ENCODE measurements around the gene CDK9.
"Not testable (repeated sequence)": the region's sequence is repeated elsewhere in the genome, so short reads cannot be mapped to it uniquely, and the experiment has no call there.

CDK9 gene

DNA sequence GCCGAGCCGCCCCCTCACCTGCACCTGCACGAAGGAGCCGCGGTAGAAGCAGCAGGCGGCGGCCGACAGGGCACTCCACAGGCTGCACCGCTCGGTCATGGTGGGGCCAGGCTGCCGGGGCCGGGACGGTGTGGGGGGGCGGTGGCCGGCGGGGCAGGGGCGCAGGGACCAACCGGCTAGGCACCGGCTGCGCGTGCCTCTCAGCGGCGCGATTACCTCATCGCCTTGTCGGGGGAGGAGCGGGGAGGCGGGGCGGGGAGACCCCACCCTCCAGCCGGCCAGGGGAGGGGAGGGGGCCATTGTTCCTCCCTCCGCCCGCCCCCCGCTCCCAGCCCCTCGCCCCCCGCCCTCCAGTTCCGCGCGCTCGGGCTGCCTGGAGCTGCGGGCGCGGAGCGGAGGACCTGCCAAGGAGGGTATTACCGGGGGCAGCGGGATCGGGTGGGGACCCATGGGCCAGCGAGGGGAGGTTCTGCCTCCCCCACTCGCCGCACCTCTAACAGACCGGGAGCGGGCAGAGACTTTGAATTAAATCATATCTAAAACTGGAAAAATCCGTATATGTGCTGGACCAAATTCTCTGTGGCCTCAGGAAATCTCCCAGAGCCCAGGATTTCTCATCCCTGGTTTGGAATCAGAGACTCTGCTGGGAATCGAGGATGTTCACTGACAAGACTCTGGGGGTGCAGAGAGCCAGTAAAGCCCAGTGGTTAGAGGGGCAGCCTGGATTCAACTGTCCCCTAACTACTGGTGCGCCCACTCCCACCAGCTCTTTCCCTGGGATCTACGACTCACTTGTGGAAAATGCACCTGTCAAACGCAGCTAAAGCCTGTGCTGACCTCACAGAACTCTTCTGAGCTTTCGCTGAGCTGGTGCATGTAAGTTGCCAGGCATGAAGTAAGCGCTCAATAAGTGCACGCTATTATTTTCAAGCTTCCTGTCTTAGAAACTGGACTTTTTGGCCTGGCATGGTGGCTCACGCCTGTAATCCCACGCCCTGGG is 30.5 kb upstream of the CDK9 start:
- Histone ChIP-seq H3K27me3 (ENCODE audit: control insufficient read depth, insufficient read depth, low read length) (peaks cover 12% of the 10 kb centered on the region), H2AFZ (no peak overlapping the region), H3K4me3 (ENCODE audit: low read depth, low read length) (no peak overlapping the region), H3K36me3 (ENCODE audit: control insufficient read depth, insufficient read depth, low read length) (no peaks in the 10 kb centered on the region), H3K9ac (no peak overlapping the region), H3K79me2 (no peaks in the 10 kb centered on the region), H3K27ac (no peak overlapping the region), H3K4me2 (ENCODE audit: low read length) (no peak overlapping the region), H3K4me1 (no peaks in the 10 kb centered on the region), H3K9me3 (ENCODE audit: control insufficient read depth, low read length) (no peaks in the 10 kb centered on the region)
- TF ChIP-seq, protein P1, sequence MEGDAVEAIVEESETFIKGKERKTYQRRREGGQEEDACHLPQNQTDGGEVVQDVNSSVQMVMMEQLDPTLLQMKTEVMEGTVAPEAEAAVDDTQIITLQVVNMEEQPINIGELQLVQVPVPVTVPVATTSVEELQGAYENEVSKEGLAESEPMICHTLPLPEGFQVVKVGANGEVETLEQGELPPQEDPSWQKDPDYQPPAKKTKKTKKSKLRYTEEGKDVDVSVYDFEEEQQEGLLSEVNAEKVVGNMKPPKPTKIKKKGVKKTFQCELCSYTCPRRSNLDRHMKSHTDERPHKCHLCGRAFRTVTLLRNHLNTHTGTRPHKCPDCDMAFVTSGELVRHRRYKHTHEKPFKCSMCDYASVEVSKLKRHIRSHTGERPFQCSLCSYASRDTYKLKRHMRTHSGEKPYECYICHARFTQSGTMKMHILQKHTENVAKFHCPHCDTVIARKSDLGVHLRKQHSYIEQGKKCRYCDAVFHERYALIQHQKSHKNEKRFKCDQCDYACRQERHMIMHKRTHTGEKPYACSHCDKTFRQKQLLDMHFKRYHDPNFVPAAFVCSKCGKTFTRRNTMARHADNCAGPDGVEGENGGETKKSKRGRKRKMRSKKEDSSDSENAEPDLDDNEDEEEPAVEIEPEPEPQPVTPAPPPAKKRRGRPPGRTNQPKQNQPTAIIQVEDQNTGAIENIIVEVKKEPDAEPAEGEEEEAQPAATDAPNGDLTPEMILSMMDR (IDR thresholded peaks at IDR 0.05): no peak

DNA sequence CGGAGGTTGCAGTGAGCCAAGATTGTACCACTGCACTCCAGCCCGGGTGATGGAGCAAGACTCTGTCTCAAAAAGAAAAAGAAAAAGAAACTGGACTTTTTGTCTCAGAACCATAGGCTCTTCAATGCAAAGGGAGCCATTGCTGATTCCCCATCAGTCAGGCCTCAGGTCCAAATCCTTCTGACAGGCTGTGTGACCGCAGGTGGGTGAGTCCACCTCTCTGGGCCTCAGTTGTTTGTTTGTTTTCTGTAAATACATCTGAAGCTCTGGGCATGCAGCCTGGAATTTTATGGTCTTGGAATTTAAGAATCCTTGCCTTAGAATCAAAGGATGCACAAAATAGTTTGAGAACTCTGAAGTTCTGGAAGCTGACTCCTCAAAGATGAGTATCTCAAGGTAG is 29.6 kb upstream of the CDK9 start:
- H3K4me3 ChIP-seq (ENCODE audit: low read depth, low read length): no peak overlapping the region
- H3K9me3 ChIP-seq (ENCODE audit: control insufficient read depth, low read length): no peaks in the 10 kb centered on the region
- no peaks in the 10 kb centered on the region for H3K79me2 ChIP-seq
- no peak overlapping the region for H3K4me2 ChIP-seq (ENCODE audit: low read length)
- H3K4me1 ChIP-seq: no peaks in the 10 kb centered on the region
- TF ChIP-seq, protein P1 (IDR thresholded peaks at IDR 0.05): no peak
- H2AFZ ChIP-seq: no peak overlapping the region
- no peak overlapping the region for H3K9ac ChIP-seq
- no peak overlapping the region for H3K27ac ChIP-seq
- H3K27me3 ChIP-seq (ENCODE audit: control insufficient read depth, insufficient read depth, low read length): peaks cover 12% of the 10 kb centered on the region
- no peaks in the 10 kb centered on the region for H3K36me3 ChIP-seq (ENCODE audit: control insufficient read depth, insufficient read depth, low read length)

GRCh38 chr9:127756776-127757175 is 29.1 kb upstream of the CDK9 start:
- H3K4me1 ChIP-seq; H3K4me3 ChIP-seq (ENCODE audit: low read depth, low read length); H3K36me3 ChIP-seq (ENCODE audit: control insufficient read depth, insufficient read depth, low read length); H2AFZ ChIP-seq; H3K27ac ChIP-seq; H3K9me3 ChIP-seq (ENCODE audit: control insufficient read depth, low read length); H3K9ac ChIP-seq; H3K79me2 ChIP-seq; H3K4me2 ChIP-seq (ENCODE audit: low read length): not testable (repeated sequence)
- H3K27me3 ChIP-seq (ENCODE audit: control insufficient read depth, insufficient read depth, low read length): peaks cover 12% of the 10 kb centered on the region

GRCh38 chr9:127758843-127759242 is 27.0 kb upstream of the CDK9 start:
- no peaks in the 10 kb centered on the region for H3K9me3 ChIP-seq (ENCODE audit: control insufficient read depth, low read length)
- H3K4me1 ChIP-seq: no peaks in the 10 kb centered on the region
- peaks cover 12% of the 10 kb centered on the region for H3K27me3 ChIP-seq (ENCODE audit: control insufficient read depth, insufficient read depth, low read length)
- H3K4me3 ChIP-seq (ENCODE audit: low read depth, low read length): no peak overlapping the region
- no peak overlapping the region for H3K27ac ChIP-seq
- H3K4me2 ChIP-seq (ENCODE audit: low read length): no peak overlapping the region
- no peak overlapping the region for H2AFZ ChIP-seq
- H3K79me2 ChIP-seq: no peaks in the 10 kb centered on the region
- no peaks in the 10 kb centered on the region for H3K36me3 ChIP-seq (ENCODE audit: control insufficient read depth, insufficient read depth, low read length)
- TF ChIP-seq, protein P1 (IDR thresholded peaks at IDR 0.05): no peak
- no peak overlapping the region for H3K9ac ChIP-seq

GRCh38 chr9:127761061-127761460 is 24.8 kb upstream of the CDK9 start:
- TF ChIP-seq, protein P1 (IDR thresholded peaks at IDR 0.05): no peak
- no peaks in the 10 kb centered on the region for H3K4me1 ChIP-seq
- H3K9me3 ChIP-seq (ENCODE audit: control insufficient read depth, low read length): no peaks in the 10 kb centered on the region
- H3K27ac ChIP-seq: peak overlapping the region; percentile 24
- no peak overlapping the region for H2AFZ ChIP-seq
- H3K36me3 ChIP-seq (ENCODE audit: control insufficient read depth, insufficient read depth, low read length): no peaks in the 10 kb centered on the region
- no peak overlapping the region for H3K9ac ChIP-seq
- no peaks in the 10 kb centered on the region for H3K27me3 ChIP-seq (ENCODE audit: control insufficient read depth, insufficient read depth, low read length)
- H3K79me2 ChIP-seq: no peaks in the 10 kb centered on the region
- no peak overlapping the region for H3K4me2 ChIP-seq (ENCODE audit: low read length)
- no peak overlapping the region for H3K4me3 ChIP-seq (ENCODE audit: low read depth, low read length)
